Measurements from ENCODE around the gene TFAP2E. TPM values are rescaled to one million over a fixed set of nuclear protein-coding genes. Genes with fewer than 3 reads are reported as not detected.

TFAP2E gene
- total RNA-seq, 1 donor from 2014 or later, result 0.41 TPM

GRCh38 chr1:35598895-35599294 is 25.8 kb downstream of the TFAP2E start:
- no peak overlapping the region for H3K4me3 ChIP-seq (ENCODE audit: insufficient read depth, low read depth, low read length)
- peaks cover 2% of the 10 kb centered on the region for H3K9me3 Mint-ChIP-seq (ENCODE audit: unreplicated experiment)
- H3K4me1 ChIP-seq (ENCODE audit: insufficient read depth, low read length), result no peaks in the 10 kb centered on the region

DNA sequence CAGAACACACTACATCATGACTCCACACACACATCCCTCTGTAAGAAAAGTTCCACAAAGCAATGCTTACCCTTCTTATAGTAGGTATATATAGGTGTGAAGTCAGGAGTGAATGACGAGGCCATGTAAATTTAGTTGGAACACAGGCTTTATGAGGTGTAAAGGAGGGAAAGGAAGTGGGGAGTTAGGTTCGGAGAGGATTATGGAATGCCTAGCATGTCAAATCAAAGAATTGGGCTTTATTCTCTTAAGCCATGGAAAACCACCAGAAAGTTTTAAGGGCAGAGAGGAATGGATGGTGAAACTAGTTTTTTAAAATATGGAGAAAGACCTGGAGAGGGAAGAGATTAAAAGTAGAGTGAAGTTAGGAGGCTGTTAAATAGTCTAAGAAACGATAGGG is 26.3 kb downstream of the TFAP2E start:
- Mint-ChIP-seq H3K27ac (ENCODE audit: unreplicated experiment) (no peak overlapping the region), H3K27me3 (ENCODE audit: low read depth, unreplicated experiment) (peaks cover 2% of the 10 kb centered on the region), H3K9me3 (ENCODE audit: unreplicated experiment) (peaks cover 2% of the 10 kb centered on the region), H3K36me3 (ENCODE audit: low read depth, unreplicated experiment) (peaks cover 13% of the 10 kb centered on the region), H3K4me1 (ENCODE audit: low read depth, unreplicated experiment) (peaks cover 23% of the 10 kb centered on the region), H3K4me3 (ENCODE audit: unreplicated experiment) (no peak overlapping the region)
- Histone ChIP-seq H3K27me3 (ENCODE audit: insufficient read depth, low read length) (no peaks in the 10 kb centered on the region), H3K4me3 (ENCODE audit: insufficient read depth, low read depth, low read length) (no peak overlapping the region), H3K4me2 (ENCODE audit: low read length) (no peak overlapping the region), H3K9ac (ENCODE audit: low read length) (no peak overlapping the region), H4K20me1 (ENCODE audit: insufficient read depth, low read length) (peaks cover 11% of the 10 kb centered on the region), H3K4me1 (ENCODE audit: insufficient read depth, low read length) (no peaks in the 10 kb centered on the region), H2AFZ (ENCODE audit: low read depth, low read length) (no peak overlapping the region), H3K36me3 (ENCODE audit: insufficient read depth, low read length) (peaks cover 19% of the 10 kb centered on the region), H3K27ac (ENCODE audit: low read depth, low read length) (no peak overlapping the region), H3K9me3 (ENCODE audit: insufficient read depth, low read depth, low read length) (no peaks in the 10 kb centered on the region), H3K79me2 (ENCODE audit: insufficient read depth, low read length) (no peaks in the 10 kb centered on the region)
- no peak for DNase-seq (ENCODE audit: low read depth)
- TF ChIP-seq CTCF (IDR thresholded peaks at IDR 0.05; ENCODE audit: insufficient read depth, low read depth, low read length) (no peak), EZH2 (IDR thresholded peaks at IDR 0.05; ENCODE audit: insufficient read depth, low read length) (no peak)
- FAIRE-seq, result no peak

More at GRCh38 chr1:35598895-35599294, 25.8 kb downstream of the TFAP2E start:
- no peak for DNase-seq (ENCODE audit: low read depth)
- no peak overlapping the region for H2AFZ ChIP-seq (ENCODE audit: low read depth, low read length)
- H3K9me3 ChIP-seq (ENCODE audit: insufficient read depth, low read depth, low read length), result no peaks in the 10 kb centered on the region
- H3K27me3 ChIP-seq (ENCODE audit: insufficient read depth, low read length), result no peaks in the 10 kb centered on the region
- H3K9ac ChIP-seq (ENCODE audit: low read length), result no peak overlapping the region
- Mint-ChIP-seq H3K27ac (ENCODE audit: unreplicated experiment) (no peak overlapping the region), H3K4me1 (ENCODE audit: low read depth, unreplicated experiment) (peaks cover 19% of the 10 kb centered on the region), H3K27me3 (ENCODE audit: low read depth, unreplicated experiment) (peaks cover 2% of the 10 kb centered on the region), H3K36me3 (ENCODE audit: low read depth, unreplicated experiment) (peaks cover 13% of the 10 kb centered on the region), H3K4me3 (ENCODE audit: unreplicated experiment) (no peak overlapping the region)
- FAIRE-seq, result no peak
- peaks cover 8% of the 10 kb centered on the region for H4K20me1 ChIP-seq (ENCODE audit: insufficient read depth, low read length)
- no peak overlapping the region for H3K27ac ChIP-seq (ENCODE audit: low read depth, low read length)
- TF ChIP-seq CTCF (IDR thresholded peaks at IDR 0.05; ENCODE audit: insufficient read depth, low read depth, low read length) (no peak), EZH2 (IDR thresholded peaks at IDR 0.05; ENCODE audit: insufficient read depth, low read length) (no peak)
- H3K4me2 ChIP-seq (ENCODE audit: low read length), result no peak overlapping the region
- H3K36me3 ChIP-seq (ENCODE audit: insufficient read depth, low read length), result peaks cover 17% of the 10 kb centered on the region
- no peaks in the 10 kb centered on the region for H3K79me2 ChIP-seq (ENCODE audit: insufficient read depth, low read length)

GRCh38 chr1:35600593-35600992 is 27.5 kb downstream of the TFAP2E start:
- H3K4me3 Mint-ChIP-seq (ENCODE audit: unreplicated experiment), result no peak overlapping the region
- no peak overlapping the region for H3K27ac Mint-ChIP-seq (ENCODE audit: unreplicated experiment)
- H3K36me3 Mint-ChIP-seq (ENCODE audit: low read depth, unreplicated experiment), result peaks cover 15% of the 10 kb centered on the region
- Histone ChIP-seq H3K4me3 (ENCODE audit: insufficient read depth, low read depth, low read length) (no peak overlapping the region), H3K4me1 (ENCODE audit: insufficient read depth, low read length) (peaks cover 9% of the 10 kb centered on the region), H3K9me3 (ENCODE audit: insufficient read depth, low read depth, low read length) (no peaks in the 10 kb centered on the region), H3K4me2 (ENCODE audit: low read length) (no peak overlapping the region), H3K27ac (ENCODE audit: low read depth, low read length) (no peak overlapping the region), H3K36me3 (ENCODE audit: insufficient read depth, low read length) (peaks cover 19% of the 10 kb centered on the region), H3K79me2 (ENCODE audit: insufficient read depth, low read length) (no peaks in the 10 kb centered on the region), H4K20me1 (ENCODE audit: insufficient read depth, low read length) (peaks cover 14% of the 10 kb centered on the region), H3K9ac (ENCODE audit: low read length) (no peak overlapping the region), H2AFZ (ENCODE audit: low read depth, low read length) (no peak overlapping the region), H3K27me3 (ENCODE audit: insufficient read depth, low read length) (no peaks in the 10 kb centered on the region)
- no peaks in the 10 kb centered on the region for H3K27me3 Mint-ChIP-seq (ENCODE audit: low read depth, unreplicated experiment)
- peaks cover 33% of the 10 kb centered on the region for H3K4me1 Mint-ChIP-seq (ENCODE audit: low read depth, unreplicated experiment)
- DNase-seq (ENCODE audit: low read depth), result no peak
- TF ChIP-seq EZH2 (IDR thresholded peaks at IDR 0.05; ENCODE audit: insufficient read depth, low read length), result no peak
- TF ChIP-seq CTCF (IDR thresholded peaks at IDR 0.05; ENCODE audit: insufficient read depth, low read depth, low read length), result no peak
- no peaks in the 10 kb centered on the region for H3K9me3 Mint-ChIP-seq (ENCODE audit: unreplicated experiment)
- FAIRE-seq, result no peak
